CD14-positive monocyte (primary cell): ENCODE results near the gene HTRA3. TPM values are rescaled to one million over a fixed set of nuclear protein-coding genes. Genes with fewer than 3 reads are reported as not detected.

Experiments
- DNase-seq, 3 donors: peaks; one replicate each; pipeline ENCODE4 v3.0.0-alpha.2; 2011 to 2022
- H2AFZ ChIP-seq: 2 replicates; pipeline ENCODE4 v1.6.0; 2012; ENCODE audit warnings: mild to moderate bottlenecking, low read depth, low read length, inconsistent platforms; ENCODE audit not compliant: insufficient read depth, poor library complexity, severe bottlenecking
- H3K27ac ChIP-seq, 2 donors: 1 replicate in 1 of 2; 2 replicates in 1 of 2; pipeline ENCODE4 v1.5.1; 2012 to 2013; ENCODE audit warnings: low read length in 2 of 2, control low read depth in 1 of 2, inconsistent platforms in 1 of 2, low read depth in 1 of 2, mild to moderate bottlenecking in 1 of 2
- H3K27me3 ChIP-seq, 2 donors: one replicate each; pipeline versions ENCODE4 v1.6.0 to v1.6.1; 2011 to 2013; ENCODE audit warnings: low read length in 2 of 2; ENCODE audit not compliant: control insufficient read depth in 2 of 2, insufficient read depth in 2 of 2
- H3K36me3 ChIP-seq, 2 donors: replicated peaks in 1 of 2; 1 replicate in 1 of 2; 2 replicates in 1 of 2; pipeline versions ENCODE4 v1.5.1 to v1.6.1; 2012 to 2013; ENCODE audit warnings: low read length in 2 of 2, control low read depth in 1 of 2, inconsistent platforms in 1 of 2, mild to moderate bottlenecking in 1 of 2; ENCODE audit not compliant: insufficient read depth in 2 of 2, control insufficient read depth in 1 of 2
- H3K4me1 ChIP-seq, 2 donors: 1 replicate in 1 of 2; 2 replicates in 1 of 2; pipeline versions ENCODE4 v1.5.1 to v1.6.1; 2012 to 2013; ENCODE audit warnings: low read length in 2 of 2, control low read depth in 1 of 2, inconsistent platforms in 1 of 2, mild to moderate bottlenecking in 1 of 2, moderate library complexity in 1 of 2; ENCODE audit not compliant: insufficient read depth in 2 of 2, control insufficient read depth in 1 of 2
- H3K4me2 ChIP-seq: replicated peaks from 2 replicates; pipeline ENCODE3; 2012; ENCODE audit warnings: low read length, moderate library complexity, mild to moderate bottlenecking; ENCODE audit not compliant: poor library complexity, severe bottlenecking; ENCODE audit errors: extremely low read depth
- H3K4me3 ChIP-seq, 3 experiments: fragments of 200-600 bp in 1 of 3; sonication (generic) in 1 of 3; replicated peaks in 1 of 3; 1 replicate in 2 of 3; 2 replicates in 1 of 3; pipeline ENCODE4 v1.5.1; 2011 to 2013; ENCODE audit warnings: low read length in 3 of 3, mild to moderate bottlenecking in 3 of 3, control low read depth in 2 of 3, low read depth in 2 of 3, inconsistent platforms in 1 of 3, moderate library complexity in 1 of 3
- H3K79me2 ChIP-seq: 2 replicates; pipeline ENCODE4 v1.6.0; 2012; ENCODE audit warnings: mild to moderate bottlenecking, control low read depth, inconsistent platforms, low read length, moderate library complexity; ENCODE audit not compliant: insufficient read depth
- H3K9ac ChIP-seq: 2 replicates; pipeline ENCODE4 v1.6.0; 2017; ENCODE audit warnings: low read length, mild to moderate bottlenecking; ENCODE audit not compliant: insufficient read depth, poor library complexity, severe bottlenecking
- H3K9me3 ChIP-seq, 2 donors: replicated peaks in 1 of 2; 1 replicate in 1 of 2; 2 replicates in 1 of 2; pipeline versions ENCODE4 v1.5.1 to v1.6.1; 2012 to 2013; ENCODE audit warnings: low read length in 2 of 2, control low read depth in 1 of 2; ENCODE audit not compliant: control insufficient read depth in 1 of 2, insufficient read depth in 1 of 2
- H4K20me1 ChIP-seq: 2 replicates; pipeline ENCODE4 v1.6.0; 2012; ENCODE audit warnings: mild to moderate bottlenecking, low read length, control low read depth, moderate library complexity; ENCODE audit not compliant: insufficient read depth
- H3K27ac Mint-ChIP-seq, 7 donors: one replicate each; pipeline ENCODE4 v1.8.0; 2020; ENCODE audit warnings: mild to moderate bottlenecking in 7 of 7, mixed read lengths in 7 of 7, moderate library complexity in 6 of 7, inconsistent platforms in 2 of 7
- H3K27me3 Mint-ChIP-seq, 3 donors: one replicate each; pipeline ENCODE4 v1.8.0; 2021 to 2022; ENCODE audit warnings: low read depth in 3 of 3, mild to moderate bottlenecking in 3 of 3, mixed read lengths in 3 of 3, moderate library complexity in 3 of 3, inconsistent platforms in 1 of 3
- H3K36me3 Mint-ChIP-seq, 2 donors: one replicate each; pipeline ENCODE4 v1.8.0; 2020; ENCODE audit warnings: mixed read lengths in 2 of 2, inconsistent platforms in 1 of 2, mild to moderate bottlenecking in 1 of 2
- H3K4me1 Mint-ChIP-seq: one replicate; pipeline ENCODE4 v1.8.0; 2020; ENCODE audit warnings: mild to moderate bottlenecking, mixed read lengths
- H3K4me3 Mint-ChIP-seq, 2 donors: one replicate each; pipeline ENCODE4 v1.8.0; 2020; ENCODE audit warnings: mild to moderate bottlenecking in 2 of 2, mixed read lengths in 2 of 2, moderate library complexity in 1 of 2
- H3K9me3 Mint-ChIP-seq, 7 donors: one replicate each; pipeline ENCODE4 v1.8.0; 2020 to 2022; ENCODE audit warnings: mixed read lengths in 7 of 7, mild to moderate bottlenecking in 6 of 7, moderate library complexity in 6 of 7, inconsistent platforms in 2 of 7
- CTCF ChIP-seq: fragments of 200-600 bp; IDR thresholded peaks from one replicate; pipeline ENCODE4 v1.8.0; 2022; ENCODE audit warnings: antibody characterized with exemption, mild to moderate bottlenecking
- WGBS: methylation state at CpG from one replicate; pipeline ENCODE4 v1.1.5; 2013; ENCODE audit warnings: missing lambda C conversion rate; ENCODE audit not compliant: insufficient coverage; 5-methylcytosine and 5-hydroxymethylcytosine counted together
- intact Hi-C, 2 donors: fragments of 100-400 bp; cut with micrococcal nuclease; formaldehyde crosslinking; loops; one replicate each; pipeline versions ENCODE4 v1.15.0 to v1.15.1; 2023
- polyA plus RNA-seq, 3 donors: library from polyadenylated mRNA; depleted of rRNA in 1 of 3; unstranded in 2 of 3; stranded (reverse) in 1 of 3; fragments of 300-500 nt in 2 of 3; fragments of >200 nt in 1 of 3; fragmentation: Illumina TruSeq in 2 of 3; gene quantifications; 1 replicate in 2 of 3; 2 replicates in 1 of 3; pipeline ENCODE4 v1.2.3, GENCODE V29; 2012 to 2021

The HTRA3 gene
- polyA plus RNA-seq, 3 donors = not detected

GRCh38 chr4:8352368-8353157 is 83.0 kb downstream of the HTRA3 start:
- peaks cover 15 to 22% (median 18%) of the 10 kb centered on the region in 7 donors for H3K9me3 Mint-ChIP-seq
- Histone ChIP-seq H3K79me2 (no peaks in the 10 kb centered on the region), H3K9ac (no peak overlapping the region), H4K20me1 (no peaks in the 10 kb centered on the region), H3K9me3 (peaks cover 10 to 20% of the 10 kb centered on the region in 2 donors), H3K36me3 (no peaks in the 10 kb centered on the region), H3K27me3 (no peaks in the 10 kb centered on the region), H3K4me2 (no peak overlapping the region), H3K4me1 (peaks cover 4 to 6% of the 10 kb centered on the region in 2 donors), H2AFZ (no peak overlapping the region), H3K4me3 (no peak overlapping the region), H3K27ac (no peak overlapping the region)
- H3K27me3 Mint-ChIP-seq = peaks cover 0 to 5% (median 2%) of the 10 kb centered on the region in 3 donors
- no peak overlapping the region for H3K4me3 Mint-ChIP-seq
- intact Hi-C loops = no loop called here
- no peak for TF ChIP-seq CTCF
- H3K36me3 Mint-ChIP-seq = no peaks in the 10 kb centered on the region
- H3K4me1 Mint-ChIP-seq = peaks cover 11% of the 10 kb centered on the region
- no peak for DNase-seq
- H3K27ac Mint-ChIP-seq = no peak overlapping the region
- WGBS = 86% methylated on average over 19 of the region's 20 CpGs

GRCh38 chr4:8353158-8353669 is 83.7 kb downstream of the HTRA3 start:
- peaks cover 16 to 22% (median 18%) of the 10 kb centered on the region in 7 donors for H3K9me3 Mint-ChIP-seq
- no peaks in the 10 kb centered on the region for H3K79me2 ChIP-seq
- H3K4me1 Mint-ChIP-seq = peaks cover 7% of the 10 kb centered on the region
- H4K20me1 ChIP-seq = no peaks in the 10 kb centered on the region
- H3K27ac Mint-ChIP-seq = peak overlapping the region in 1 of 7 donors; percentile 70
- H3K4me3 Mint-ChIP-seq = no peak overlapping the region
- no peak overlapping the region for H3K4me2 ChIP-seq
- no peak for DNase-seq
- H3K9me3 ChIP-seq = peaks cover 10 to 20% of the 10 kb centered on the region in 2 donors
- peaks cover 0 to 5% (median 2%) of the 10 kb centered on the region in 3 donors for H3K27me3 Mint-ChIP-seq
- no peaks in the 10 kb centered on the region for H3K36me3 ChIP-seq
- no peak overlapping the region for H3K9ac ChIP-seq
- no peak overlapping the region for H3K27ac ChIP-seq
- intact Hi-C loops = no loop called here
- no peak overlapping the region for H3K4me3 ChIP-seq
- no peak overlapping the region for H2AFZ ChIP-seq
- H3K36me3 Mint-ChIP-seq = no peaks in the 10 kb centered on the region
- TF ChIP-seq CTCF = no peak
- 89% methylated on average over 9 of the region's 9 CpGs for WGBS
- peaks cover 1 to 2% of the 10 kb centered on the region in 2 donors for H3K4me1 ChIP-seq
- no peaks in the 10 kb centered on the region for H3K27me3 ChIP-seq
